ENCODE measurements around the gene ARL17B. TPM values are rescaled to one million over a fixed set of nuclear protein-coding genes. Genes with fewer than 3 reads are reported as not detected.
"Not testable (repeated sequence)": the region's sequence is repeated elsewhere in the genome, so short reads cannot be mapped to it uniquely, and the experiment has no call there.

The ARL17B gene
- total RNA-seq, 1 experiment from 2014 or later: 14.2 TPM

DNA sequence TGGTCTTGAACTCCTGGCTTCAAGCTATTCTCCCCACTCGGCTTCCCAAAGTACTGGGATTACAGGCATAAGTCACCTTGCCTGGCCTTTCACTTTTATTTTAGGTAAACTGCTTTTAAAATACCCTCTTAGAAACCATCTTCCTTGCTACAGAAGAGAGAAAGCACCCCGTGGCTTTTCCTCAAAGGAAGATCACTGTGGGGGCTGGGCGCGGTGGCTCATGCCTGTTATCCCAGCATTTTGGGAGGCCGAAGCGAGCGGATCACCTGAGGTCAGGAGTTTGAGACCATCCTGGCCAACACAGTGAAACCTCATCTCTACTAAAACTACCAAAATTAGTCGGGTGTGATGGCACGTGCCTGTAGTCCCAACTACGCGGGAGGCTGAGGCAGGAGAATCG, 78.9 kb downstream of the ARL17B start:
- intact Hi-C loops (cut with micrococcal nuclease); H3K36me3 Mint-ChIP-seq (ENCODE audit: insufficient read depth, unreplicated experiment); H3K4me3 Mint-ChIP-seq (ENCODE audit: unreplicated experiment); H3K27ac Mint-ChIP-seq (ENCODE audit: low read depth, unreplicated experiment); POLR2A ChIA-PET; CTCF ChIA-PET; DNase-seq (ENCODE audit: unreplicated experiment); H3K9me3 Mint-ChIP-seq (ENCODE audit: unreplicated experiment); H3K27me3 Mint-ChIP-seq (ENCODE audit: insufficient read depth, unreplicated experiment); BruUV-seq (replicated peaks): not testable (repeated sequence)
- H3K4me1 Mint-ChIP-seq (ENCODE audit: insufficient read depth, unreplicated experiment): peaks cover 18% of the 10 kb centered on the region

DNA sequence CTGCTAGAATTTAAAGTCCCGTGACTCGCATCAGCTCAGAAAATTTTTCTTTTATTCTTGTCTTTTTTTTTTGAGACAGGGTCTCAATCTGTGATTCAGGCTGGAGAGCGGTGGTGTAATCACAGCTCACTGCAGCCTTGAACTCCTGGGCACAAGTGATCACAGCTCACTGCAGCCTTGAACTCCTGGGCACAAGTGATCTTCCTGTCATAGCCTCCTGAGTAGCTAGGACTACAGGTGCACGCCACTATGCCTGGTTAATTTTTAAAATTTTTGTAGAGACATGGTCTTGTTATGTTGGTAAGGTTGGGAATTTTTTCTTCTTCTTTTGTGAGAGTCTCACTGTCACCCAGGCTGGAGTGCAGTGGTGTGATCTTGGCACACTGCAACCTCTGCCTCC, 80.2 kb downstream of the ARL17B start:
- DNase-seq (ENCODE audit: unreplicated experiment); H3K9me3 Mint-ChIP-seq (ENCODE audit: unreplicated experiment); H3K36me3 Mint-ChIP-seq (ENCODE audit: insufficient read depth, unreplicated experiment); CTCF ChIA-PET; BruUV-seq (replicated peaks); intact Hi-C loops (cut with micrococcal nuclease); H3K27me3 Mint-ChIP-seq (ENCODE audit: insufficient read depth, unreplicated experiment); H3K27ac Mint-ChIP-seq (ENCODE audit: low read depth, unreplicated experiment); H3K4me3 Mint-ChIP-seq (ENCODE audit: unreplicated experiment): not testable (repeated sequence)
- H3K4me1 Mint-ChIP-seq (ENCODE audit: insufficient read depth, unreplicated experiment): peaks cover 12% of the 10 kb centered on the region
- POLR2A ChIA-PET: interaction anchor here (6.1 kb wide), 1 partner anchor 14 kb away, joined by 28 read pairs; no protein-coding TSS in a partner anchor

- H3K27ac Mint-ChIP-seq (ENCODE audit: low read depth, unreplicated experiment); H3K36me3 Mint-ChIP-seq (ENCODE audit: insufficient read depth, unreplicated experiment); BruUV-seq (replicated peaks); H3K9me3 Mint-ChIP-seq (ENCODE audit: unreplicated experiment); intact Hi-C loops (cut with micrococcal nuclease); DNase-seq (ENCODE audit: unreplicated experiment); H3K4me1 Mint-ChIP-seq (ENCODE audit: insufficient read depth, unreplicated experiment); H3K4me3 Mint-ChIP-seq (ENCODE audit: unreplicated experiment): not testable (repeated sequence)
- CTCF ChIA-PET: interaction anchor here (0.6 to 1.2 kb wide), 2 partner anchors 84 to 695 kb away, joined by 3 to 4 read pairs; partner anchors contain the start of gene KANSL1
- POLR2A ChIA-PET: interaction anchor here (1.0 to 6.1 kb wide), 2 partner anchors 10 kb away, joined by 3 to 28 read pairs; no protein-coding TSS in a partner anchor
- peaks cover 31% of the 10 kb centered on the region for H3K27me3 Mint-ChIP-seq (ENCODE audit: insufficient read depth, unreplicated experiment)
Observed at GRCh38 chr17:46276728-46277479, 84.7 kb downstream of the ARL17B start.

DNA sequence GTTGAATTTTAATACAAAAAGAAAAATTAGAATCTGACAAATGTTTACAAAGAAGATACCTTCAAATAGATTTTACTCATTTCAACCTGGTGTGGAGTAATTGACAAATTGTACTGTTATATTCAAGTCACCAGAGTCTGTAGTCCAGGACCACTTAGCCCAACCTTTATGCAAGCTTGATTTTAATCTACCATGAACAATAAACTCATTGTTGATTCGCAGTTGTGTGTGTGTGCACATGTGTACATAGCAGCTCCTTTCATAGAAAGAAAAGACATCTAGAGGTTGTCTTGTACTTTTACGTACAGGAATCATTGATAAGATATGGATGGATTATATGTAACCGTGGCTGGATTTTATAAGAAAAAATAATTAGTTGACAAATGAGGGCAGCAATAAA, 87.3 kb downstream of the ARL17B start:
- no peak for TF ChIP-seq CTCF (IDR thresholded peaks at IDR 0.05; ENCODE audit: unreplicated experiment)
- no peaks in the 10 kb centered on the region for H3K36me3 Mint-ChIP-seq (ENCODE audit: insufficient read depth, unreplicated experiment)
- no peak for DNase-seq (ENCODE audit: unreplicated experiment)
- BruUV-seq (replicated peaks): no TSS peak
- H3K4me1 Mint-ChIP-seq (ENCODE audit: insufficient read depth, unreplicated experiment): no peaks in the 10 kb centered on the region
- intact Hi-C loops (cut with micrococcal nuclease): no loop called here
- POLR2A ChIA-PET: no interaction called here
- no peak overlapping the region for H3K27ac Mint-ChIP-seq (ENCODE audit: low read depth, unreplicated experiment)
- no peak overlapping the region for H3K4me3 Mint-ChIP-seq (ENCODE audit: unreplicated experiment)
- no peaks in the 10 kb centered on the region for H3K9me3 Mint-ChIP-seq (ENCODE audit: unreplicated experiment)
- CTCF ChIA-PET: no interaction called here
- peaks cover 41% of the 10 kb centered on the region for H3K27me3 Mint-ChIP-seq (ENCODE audit: insufficient read depth, unreplicated experiment)

- Mint-ChIP-seq H3K27ac (ENCODE audit: low read depth, unreplicated experiment) (no peak overlapping the region), H3K4me3 (ENCODE audit: unreplicated experiment) (no peak overlapping the region), H3K9me3 (ENCODE audit: unreplicated experiment) (no peaks in the 10 kb centered on the region), H3K36me3 (ENCODE audit: insufficient read depth, unreplicated experiment) (no peaks in the 10 kb centered on the region), H3K27me3 (ENCODE audit: insufficient read depth, unreplicated experiment) (peaks cover 41% of the 10 kb centered on the region), H3K4me1 (ENCODE audit: insufficient read depth, unreplicated experiment) (no peaks in the 10 kb centered on the region)
- ChIA-PET CTCF (no interaction called here), POLR2A (interaction anchor here (1.7 kb wide), 1 partner anchor 14 kb away, joined by 3 read pairs; no protein-coding TSS in a partner anchor)
- no peak for TF ChIP-seq CTCF (IDR thresholded peaks at IDR 0.05; ENCODE audit: unreplicated experiment)
- no peak for DNase-seq (ENCODE audit: unreplicated experiment)
- BruUV-seq (replicated peaks): no TSS peak
- intact Hi-C loops (cut with micrococcal nuclease): no loop called here
Observed at GRCh38 chr17:46273541-46274236, 87.9 kb downstream of the ARL17B start.

All from MCF 10A (cell line).